NCI-H128 (cell line): Measurements from ENCODE around the gene SMG1.
"Not testable (repeated sequence)": the region's sequence is repeated elsewhere in the genome, so short reads cannot be mapped to it uniquely, and the experiment has no call there.

Experiments used
- DNase-seq: peaks from one replicate; lab custom pipeline; 2025; ENCODE audit not compliant: unreplicated experiment; lab: John Stamatoyannopoulos, UW

The SMG1 gene

GRCh38 chr16:18933501-18933900 is 7.3 kb upstream of the SMG1 start:
- DNase-seq = no peak

GRCh38 chr16:18932243-18932987 is 6.2 kb upstream of the SMG1 start:
- DNase-seq = no peak

GRCh38 chr16:18931756-18932155 is 5.5 kb upstream of the SMG1 start:
- DNase-seq = no peak

GRCh38 chr16:18930095-18930494 is 3.9 kb upstream of the SMG1 start:
- not testable (repeated sequence) for DNase-seq

GRCh38 chr16:18928073-18928472 is 1.9 kb upstream of the SMG1 start:
- DNase-seq = not testable (repeated sequence)

- DNase-seq = not testable (repeated sequence)
These were observed 808 bp downstream of the SMG1 start for GRCh38 chr16:18925215-18925985.

GRCh38 chr16:18923935-18924334 is 2.3 kb downstream of the SMG1 start:
- not testable (repeated sequence) for DNase-seq

- not testable (repeated sequence) for DNase-seq
These were observed 3.1 kb downstream of the SMG1 start for GRCh38 chr16:18923124-18923523.

- not testable (repeated sequence) for DNase-seq
These were observed 16.6 kb downstream of the SMG1 start for GRCh38 chr16:18909585-18909984.

- DNase-seq = not testable (repeated sequence)
These were observed 17.5 kb downstream of the SMG1 start for GRCh38 chr16:18908716-18909115.

GRCh38 chr16:18902778-18903177 is 23.4 kb downstream of the SMG1 start:
- not testable (repeated sequence) for DNase-seq

- DNase-seq = not testable (repeated sequence)
These were observed 24.2 kb downstream of the SMG1 start for GRCh38 chr16:18902044-18902443.

GRCh38 chr16:18901194-18901593 is 25.0 kb downstream of the SMG1 start:
- not testable (repeated sequence) for DNase-seq

- DNase-seq = not testable (repeated sequence)
These were observed 41.8 kb downstream of the SMG1 start for GRCh38 chr16:18884456-18884855.

- DNase-seq = not testable (repeated sequence)
These were observed 48.5 kb downstream of the SMG1 start for GRCh38 chr16:18877734-18878133.

- DNase-seq = not testable (repeated sequence)
These were observed 48.9 kb downstream of the SMG1 start for GRCh38 chr16:18877259-18877658.

- not testable (repeated sequence) for DNase-seq
These were observed 49.9 kb downstream of the SMG1 start for GRCh38 chr16:18876301-18876700.

GRCh38 chr16:18869043-18869771 is 57.0 kb downstream of the SMG1 start:
- DNase-seq = not testable (repeated sequence)

GRCh38 chr16:18866277-18866823 is 59.9 kb downstream of the SMG1 start:
- DNase-seq = not testable (repeated sequence)

GRCh38 chr16:18862891-18863290 is 63.3 kb downstream of the SMG1 start:
- not testable (repeated sequence) for DNase-seq

GRCh38 chr16:18855196-18855595 is 71.0 kb downstream of the SMG1 start:
- no peak for DNase-seq
